NB4 (cell line): Measurements from ENCODE around the gene NANOS3.
A peak's percentile ranks its signal among the peaks of the same experiment; 100 is the strongest.

Experiments used
- DNase-seq: peaks from one replicate; pipeline ENCODE4 v3.0.0; 2010; ENCODE audit warnings: low read depth
- H3K4me3 ChIP-seq: one replicate; pipeline ENCODE4 v1.5.1; 2011; ENCODE audit warnings: mild to moderate bottlenecking, low read depth, low read length, moderate library complexity
- CTCF ChIP-seq: IDR thresholded peaks from one replicate; pipeline ENCODE4 v1.5.1; 2012; ENCODE audit warnings: low read depth, low read length
- MAX ChIP-seq: IDR thresholded peaks from 2 replicates; pipeline ENCODE4 v1.6.1; 2011; ENCODE audit warnings: low read depth, low read length
- MYC ChIP-seq: IDR thresholded peaks from 2 replicates; pipeline ENCODE4 v1.6.1; 2011; ENCODE audit warnings: low read depth, low read length
- POLR2A ChIP-seq: IDR thresholded peaks from 2 replicates; pipeline ENCODE4 v1.6.1; 2011; ENCODE audit warnings: mild to moderate bottlenecking; ENCODE audit not compliant: insufficient read length; ENCODE audit errors: extremely low read depth

The NANOS3 gene

GRCh38 chr19:13887517-13887916, 10.6 kb downstream of the NANOS3 start:
- H3K4me3 ChIP-seq, result no peak overlapping the region
- DNase-seq, result peak; percentile 88
- TF ChIP-seq POLR2A (no peak), CTCF (no peak), MYC (no peak; the same call in 1 of the 2 replicates), MAX (peak; percentile 20; the same call in 1 of the 2 replicates)

GRCh38 chr19:13888281-13888680, 11.3 kb downstream of the NANOS3 start:
- TF ChIP-seq CTCF (no peak), MAX (no peak), POLR2A (no peak), MYC (no peak)
- no peak overlapping the region for H3K4me3 ChIP-seq
- no peak for DNase-seq

- H3K4me3 ChIP-seq, result no peak overlapping the region
- DNase-seq, result no peak
- no peak for TF ChIP-seq POLR2A
- no peak for TF ChIP-seq CTCF
- TF ChIP-seq MYC, result no peak
- TF ChIP-seq MAX, result no peak
Measured at GRCh38 chr19:13890136-13890535, 13.2 kb downstream of the NANOS3 start.

- H3K4me3 ChIP-seq, result no peak overlapping the region
- TF ChIP-seq CTCF (no peak), MYC (no peak), POLR2A (no peak), MAX (no peak)
- DNase-seq, result no peak
Measured at GRCh38 chr19:13892870-13893269, 15.9 kb downstream of the NANOS3 start.

- TF ChIP-seq CTCF (no peak), POLR2A (no peak), MAX (no peak), MYC (no peak)
- H3K4me3 ChIP-seq, result no peak overlapping the region
- no peak for DNase-seq
Measured at GRCh38 chr19:13894552-13894951, 17.6 kb downstream of the NANOS3 start.

DNA sequence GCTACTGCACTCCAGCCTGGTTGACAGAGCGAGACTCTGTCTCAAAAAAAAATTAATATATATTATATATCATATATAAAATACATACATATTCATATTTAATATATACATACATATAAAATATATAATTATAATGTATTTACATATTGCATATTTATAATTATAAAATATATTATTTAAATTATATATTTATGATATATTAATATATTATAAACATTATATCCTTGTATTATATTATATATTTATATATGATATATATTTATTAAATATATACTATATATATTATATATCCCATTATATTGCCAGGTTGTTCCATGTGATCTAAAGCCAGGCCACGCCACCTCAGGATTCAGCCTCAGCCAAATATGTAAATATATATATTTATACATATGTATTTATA, 19.3 kb downstream of the NANOS3 start:
- TF ChIP-seq MAX (no peak), POLR2A (no peak), MYC (no peak), CTCF (no peak)
- no peak overlapping the region for H3K4me3 ChIP-seq
- no peak for DNase-seq
